Adrenal gland (tissue), 12 donors: Measurements from ENCODE around the gene NUPR1. TPM values are rescaled to one million over a fixed set of nuclear protein-coding genes. Genes with fewer than 3 reads are reported as not detected.
A peak's percentile ranks its signal among the peaks of the same experiment; 100 is the strongest.

Source experiments
- DNase-seq, 7 donors: peaks; one replicate each; pipeline ENCODE4 v3.0.0-alpha.2; 2019 to 2020
- H3K27ac ChIP-seq, 5 donors: fragments of 200-600 bp; sonication (generic) in 4 of 5; 1 replicate in 3 of 5; 2 replicates in 2 of 5; pipeline versions ENCODE4 v1.5.1 to v1.8.0; 2016 to 2020; ENCODE audit warnings: mild to moderate bottlenecking in 1 of 5
- H3K27me3 ChIP-seq: fragments of 200-600 bp; 2 replicates; pipeline ENCODE4 v1.8.0; 2021
- H3K36me3 ChIP-seq, 2 donors: fragments of 200-600 bp; replicated peaks in 1 of 2; 1 replicate in 1 of 2; 2 replicates in 1 of 2; pipeline versions ENCODE4 v1.5.1 to v1.8.0; 2018 to 2022
- H3K4me1 ChIP-seq, 2 donors: fragments of 200-600 bp; replicated peaks in 1 of 2; 1 replicate in 1 of 2; 2 replicates in 1 of 2; pipeline versions ENCODE4 v1.5.1 to v1.8.0; 2018 to 2021
- H3K4me3 ChIP-seq, 4 donors: fragments of 200-600 bp; sonication (generic) in 3 of 4; one replicate each; pipeline ENCODE4 v1.5.1; 2016 to 2018
- H3K9me3 ChIP-seq, 3 donors: fragments of 200-600 bp; sonication (generic) in 1 of 3; replicated peaks in 1 of 3; 1 replicate in 2 of 3; 2 replicates in 1 of 3; pipeline versions ENCODE4 v1.5.1 to v1.8.0; 2016 to 2021
- CTCF ChIP-seq, 6 experiments: fragments of 450-650 bp in 4 of 6; fragments of 200-600 bp in 2 of 6; sonication (generic) in 1 of 6; IDR thresholded peaks; 1 replicate in 5 of 6; 2 replicates in 1 of 6; pipeline versions ENCODE4 v1.5.1 to v1.8.0; 2016 to 2021; ENCODE audit warnings: antibody characterized with exemption in 6 of 6, mild to moderate bottlenecking in 2 of 6, moderate library complexity in 1 of 6
- POLR2A ChIP-seq, 2 donors: fragments of 450-650 bp; IDR thresholded peaks; one replicate each; pipeline ENCODE4 v1.6.1; 2017; ENCODE audit warnings: antibody characterized with exemption in 2 of 2, mild to moderate bottlenecking in 2 of 2, moderate library complexity in 1 of 2
- WGBS, 4 donors: extraction: QIAGEN DNeasy Blood & Tissue Kit in 2 of 4; methylation state at CpG; one replicate each; pipeline versions ENCODE4 v1.1.5 to v1.1.7; 2013 to 2017; 5-methylcytosine and 5-hydroxymethylcytosine counted together
- intact Hi-C, 2 donors: fragments of 100-400 bp; cut with DNase I; formaldehyde crosslinking; loops; one replicate each; pipeline versions ENCODE4 v1.14.1 to v1.15.0; 2022 to 2023
- polyA plus RNA-seq, 3 donors: library from polyadenylated mRNA; stranded (reverse); fragments of 200-250 nt in 2 of 3; fragments of 350-450 nt in 1 of 3; fragmentation: Illumina TruSeq in 1 of 3; extraction: RNeasy Lipid Tissue Mini Kit (QIAGEN cat#74804) in 1 of 3; gene quantifications; one replicate each; pipeline ENCODE4 v1.2.3, GENCODE V29; 2013 to 2014
- total RNA-seq, 9 donors: library from RNA; depleted of rRNA in 4 of 9; stranded (reverse); fragments of >200 nt in 4 of 9; fragments of 120-200 nt in 1 of 9; fragmentation: NEBNext Ultra II Directional in 1 of 9; extraction: Animal tissue kit (Norgen Biotek cat#: 25700) in 1 of 9; gene quantifications; one replicate each; pipeline versions ENCODE4 v1.1.0 to v1.2.4, GENCODE V29; 2013 to 2023
- donor health status: healthy with polysubstance abuse.
- donor health status: Bipolar disorder and iron deficiency.
- donor health status: DM: yes; HTN: yes; CAD: no.
- donor health status: DM: no; HTN: no; CAD: no.
- donor health status: DM: no; HTN: no; CAD: no.
- donor health status: DM: yes; HTN: yes; CAD: no.

NUPR1 gene
- total and polyA plus RNA-seq, 12 donors = 4.9 to 746 (median 226) TPM

GRCh38 chr16:28554634-28555423, 16.1 kb upstream of the NUPR1 start:
- Histone ChIP-seq H3K27me3 (no peaks in the 10 kb centered on the region), H3K4me1 (peaks cover 5 to 15% of the 10 kb centered on the region in 2 donors), H3K4me3 (peak overlapping the region in 2 of 4 donors; percentile 40 to 71), H3K27ac (peak overlapping the region in 1 of 5 donors; percentile 98), H3K36me3 (no peaks in the 10 kb centered on the region), H3K9me3 (no peaks in the 10 kb centered on the region)
- TF ChIP-seq POLR2A (IDR thresholded peaks at IDR 0.05) (no peak), CTCF (IDR thresholded peaks at IDR 0.05) (no peak)
- intact Hi-C loops = no loop called here
- WGBS, 4 donors = 85 to 87% (median 86%) methylated on average over 15 of the region's 15 CpGs
- DNase-seq = no peak

GRCh38 chr16:28553776-28554633, 15.2 kb upstream of the NUPR1 start, which contains the start of gene SGF29:
SGF29 (plus strand) TSS chr16:28553920; CDS start chr16:28581070, 27,150 bp downstream.
- Histone ChIP-seq H3K4me1 (peaks cover 5 to 15% of the 10 kb centered on the region in 2 donors), H3K27ac (peak within 1 kb of the TSS; percentile 86 to 98 (median 97)), H3K36me3 (no peaks in the 10 kb centered on the region), H3K9me3 (no peaks in the 10 kb centered on the region), H3K4me3 (peak within 1 kb of the TSS in 3 of 4 donors; percentile 40 to 75 (median 71)), H3K27me3 (no peaks in the 10 kb centered on the region)
- WGBS, 4 donors = 1 to 4% (median 1%) methylated on average over 31 to 86 of the region's 88 CpGs
- TF ChIP-seq POLR2A (IDR thresholded peaks at IDR 0.05) = peak; percentile 84 to 95
- peak in 1 of 6 experiments; percentile 26 for TF ChIP-seq CTCF (IDR thresholded peaks at IDR 0.05)
- intact Hi-C loops = no loop called here
- peak; percentile 92 to 97 (median 94) for DNase-seq

GRCh38 chr16:28549301-28549899, 10.6 kb upstream of the NUPR1 start:
- H3K27me3 ChIP-seq = no peaks in the 10 kb centered on the region
- no peaks in the 10 kb centered on the region for H3K36me3 ChIP-seq
- H3K4me3 ChIP-seq = no peak overlapping the region
- H3K9me3 ChIP-seq = no peaks in the 10 kb centered on the region
- no peak overlapping the region for H3K27ac ChIP-seq
- 25 to 53% (median 40%) methylated on average over 11 of the region's 11 CpGs for WGBS, 4 donors
- TF ChIP-seq POLR2A (IDR thresholded peaks at IDR 0.05) (no peak), CTCF (IDR thresholded peaks at IDR 0.05) (peak; percentile 39 to 69 (median 61))
- DNase-seq = peak in 3 of 7 donors; percentile 17 to 42 (median 37)
- peaks cover 0 to 2% of the 10 kb centered on the region in 2 donors for H3K4me1 ChIP-seq
- intact Hi-C loops = loop anchor here (10.0 kb wide), 2 partner anchors 55 to 225 kb away; partner anchors contain the start of genes APOBR (in 1 of the 2) and CLN3 (in 1 of the 2)
